Ovary (tissue), 3 donors: ENCODE data around the gene SMIM38.

ENCODE experiments used
- EP300 ChIP-seq: sonication (generic); formaldehyde crosslinking; IDR thresholded peaks from one replicate; pipeline ENCODE4 v1.6.1; 2017; ENCODE audit warnings: antibody characterized with exemption
- POLR2A ChIP-seq: fragments of 450-650 bp; IDR thresholded peaks from one replicate; pipeline ENCODE4 v1.6.1; 2017; ENCODE audit warnings: antibody characterized with exemption, mild to moderate bottlenecking, moderate library complexity
- TF ChIP-seq, protein P1 (sequence below), 3 donors: fragments of 450-650 bp in 2 of 3; fragments of 200-600 bp in 1 of 3; IDR thresholded peaks; one replicate each; pipeline versions ENCODE4 v1.5.1 to v1.8.0; 2016 to 2022; ENCODE audit warnings: antibody characterized with exemption in 3 of 3, mild to moderate bottlenecking in 1 of 3
- donor health status: DM: no; HTN: no; CAD: no.

DNA sequence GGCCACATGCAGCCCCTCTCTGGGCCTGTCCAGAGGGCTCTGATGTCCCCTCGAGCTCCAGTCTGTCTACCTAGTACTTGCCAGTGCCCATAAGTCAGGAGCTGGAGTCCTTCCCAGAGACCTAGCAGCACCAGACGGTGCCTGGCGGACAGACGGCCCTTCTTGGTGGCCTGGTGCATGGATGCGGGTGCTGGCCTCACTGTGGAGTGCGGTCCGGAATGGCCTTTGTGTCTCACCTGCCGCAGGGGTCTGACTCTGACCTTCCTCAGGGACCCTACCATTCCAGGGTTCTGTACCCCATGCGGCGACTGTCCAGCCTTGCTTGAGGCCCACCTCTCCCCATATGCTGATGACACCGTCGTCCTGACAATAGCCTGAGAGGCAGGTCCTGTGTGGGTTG, 29.4 kb upstream of the SMIM38 start:
- TF ChIP-seq POLR2A (no peak), EP300 (no peak)
- TF ChIP-seq, protein P1, sequence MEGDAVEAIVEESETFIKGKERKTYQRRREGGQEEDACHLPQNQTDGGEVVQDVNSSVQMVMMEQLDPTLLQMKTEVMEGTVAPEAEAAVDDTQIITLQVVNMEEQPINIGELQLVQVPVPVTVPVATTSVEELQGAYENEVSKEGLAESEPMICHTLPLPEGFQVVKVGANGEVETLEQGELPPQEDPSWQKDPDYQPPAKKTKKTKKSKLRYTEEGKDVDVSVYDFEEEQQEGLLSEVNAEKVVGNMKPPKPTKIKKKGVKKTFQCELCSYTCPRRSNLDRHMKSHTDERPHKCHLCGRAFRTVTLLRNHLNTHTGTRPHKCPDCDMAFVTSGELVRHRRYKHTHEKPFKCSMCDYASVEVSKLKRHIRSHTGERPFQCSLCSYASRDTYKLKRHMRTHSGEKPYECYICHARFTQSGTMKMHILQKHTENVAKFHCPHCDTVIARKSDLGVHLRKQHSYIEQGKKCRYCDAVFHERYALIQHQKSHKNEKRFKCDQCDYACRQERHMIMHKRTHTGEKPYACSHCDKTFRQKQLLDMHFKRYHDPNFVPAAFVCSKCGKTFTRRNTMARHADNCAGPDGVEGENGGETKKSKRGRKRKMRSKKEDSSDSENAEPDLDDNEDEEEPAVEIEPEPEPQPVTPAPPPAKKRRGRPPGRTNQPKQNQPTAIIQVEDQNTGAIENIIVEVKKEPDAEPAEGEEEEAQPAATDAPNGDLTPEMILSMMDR (IDR thresholded peaks at IDR 0.05) = no peak
